Thoracic aorta (tissue), 2 donors: ENCODE measurements around the gene SELENON. TPM values are rescaled to one million over a fixed set of nuclear protein-coding genes. Genes with fewer than 3 reads are reported as not detected.

ENCODE experiments used
- ATAC-seq: fragments of 150-250 bp; one replicate; pipeline ENCODE4 v1.8.0; 2017; ENCODE audit warnings: low read depth; ENCODE audit not compliant: insufficient number of reproducible peaks, low FRiP score
- DNase-seq: peaks from one replicate; pipeline ENCODE4 v3.0.0-alpha.2; 2020; ENCODE audit warnings: low spot score
- H3K27ac ChIP-seq, 2 donors: fragments of 200-600 bp; sonication (generic); 1 replicate in 1 of 2; 2 replicates in 1 of 2; pipeline ENCODE4 v1.5.1; 2016; ENCODE audit warnings: mild to moderate bottlenecking in 2 of 2, moderate library complexity in 2 of 2
- H3K27me3 ChIP-seq: fragments of 200-600 bp; sonication (generic); replicated peaks from 2 replicates; pipeline ENCODE4 v1.6.0; 2016; ENCODE audit warnings: mild to moderate bottlenecking; ENCODE audit not compliant: insufficient read depth
- H3K36me3 ChIP-seq: fragments of 200-600 bp; sonication (generic); one replicate; pipeline ENCODE4 v1.5.1; 2016
- H3K4me1 ChIP-seq, 2 donors: fragments of 200-600 bp; sonication (generic); 1 replicate in 1 of 2; 2 replicates in 1 of 2; pipeline versions ENCODE4 v1.5.1 to v1.6.0; 2016; ENCODE audit warnings: low read depth in 2 of 2, mild to moderate bottlenecking in 1 of 2; ENCODE audit not compliant: control insufficient read depth in 1 of 2
- H3K4me3 ChIP-seq: fragments of 200-600 bp; sonication (generic); 2 replicates; pipeline ENCODE4 v1.5.1; 2016; ENCODE audit warnings: mild to moderate bottlenecking
- H3K9me3 ChIP-seq: fragments of 200-600 bp; sonication (generic); 2 replicates; pipeline ENCODE4 v1.5.1; 2016
- total RNA-seq, 2 donors: library from RNA; depleted of rRNA; stranded (reverse); fragments of >200 nt; gene quantifications; one replicate each; pipeline versions ENCODE4 v1.1.0 to v1.2.3, GENCODE V29; 2016
- TF ChIP-seq, protein P1 (sequence below): fragments of 200-600 bp; sonication (generic); IDR thresholded peaks from one replicate; pipeline ENCODE4 v1.5.1; 2019; ENCODE audit warnings: antibody characterized with exemption

SELENON gene
- total RNA-seq, 2 donors from 2014 or later = 44.1 to 48.6 TPM

GRCh38 chr1:25808481-25809244 lies 8.7 kb downstream of the SELENON start:
- no peak overlapping the region for H3K27ac ChIP-seq
- H3K4me1 ChIP-seq = peaks cover 21 to 41% of the 10 kb centered on the region in 2 donors
- H3K36me3 ChIP-seq = peaks cover 39% of the 10 kb centered on the region
- H3K9me3 ChIP-seq = no peaks in the 10 kb centered on the region
- H3K27me3 ChIP-seq = no peaks in the 10 kb centered on the region
- ATAC-seq (no peak), DNase-seq (no peak)
- TF ChIP-seq, protein P1, sequence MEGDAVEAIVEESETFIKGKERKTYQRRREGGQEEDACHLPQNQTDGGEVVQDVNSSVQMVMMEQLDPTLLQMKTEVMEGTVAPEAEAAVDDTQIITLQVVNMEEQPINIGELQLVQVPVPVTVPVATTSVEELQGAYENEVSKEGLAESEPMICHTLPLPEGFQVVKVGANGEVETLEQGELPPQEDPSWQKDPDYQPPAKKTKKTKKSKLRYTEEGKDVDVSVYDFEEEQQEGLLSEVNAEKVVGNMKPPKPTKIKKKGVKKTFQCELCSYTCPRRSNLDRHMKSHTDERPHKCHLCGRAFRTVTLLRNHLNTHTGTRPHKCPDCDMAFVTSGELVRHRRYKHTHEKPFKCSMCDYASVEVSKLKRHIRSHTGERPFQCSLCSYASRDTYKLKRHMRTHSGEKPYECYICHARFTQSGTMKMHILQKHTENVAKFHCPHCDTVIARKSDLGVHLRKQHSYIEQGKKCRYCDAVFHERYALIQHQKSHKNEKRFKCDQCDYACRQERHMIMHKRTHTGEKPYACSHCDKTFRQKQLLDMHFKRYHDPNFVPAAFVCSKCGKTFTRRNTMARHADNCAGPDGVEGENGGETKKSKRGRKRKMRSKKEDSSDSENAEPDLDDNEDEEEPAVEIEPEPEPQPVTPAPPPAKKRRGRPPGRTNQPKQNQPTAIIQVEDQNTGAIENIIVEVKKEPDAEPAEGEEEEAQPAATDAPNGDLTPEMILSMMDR = no peak
- no peak overlapping the region for H3K4me3 ChIP-seq

GRCh38 chr1:25809283-25809926 lies 9.4 kb downstream of the SELENON start:
- Histone ChIP-seq H3K4me1 (peaks cover 18 to 33% of the 10 kb centered on the region in 2 donors), H3K27ac (no peak overlapping the region), H3K27me3 (no peaks in the 10 kb centered on the region), H3K9me3 (no peaks in the 10 kb centered on the region), H3K36me3 (peaks cover 46% of the 10 kb centered on the region), H3K4me3 (no peak overlapping the region)
- ATAC-seq (no peak), DNase-seq (no peak)
- TF ChIP-seq, protein P1 = no peak

DNA sequence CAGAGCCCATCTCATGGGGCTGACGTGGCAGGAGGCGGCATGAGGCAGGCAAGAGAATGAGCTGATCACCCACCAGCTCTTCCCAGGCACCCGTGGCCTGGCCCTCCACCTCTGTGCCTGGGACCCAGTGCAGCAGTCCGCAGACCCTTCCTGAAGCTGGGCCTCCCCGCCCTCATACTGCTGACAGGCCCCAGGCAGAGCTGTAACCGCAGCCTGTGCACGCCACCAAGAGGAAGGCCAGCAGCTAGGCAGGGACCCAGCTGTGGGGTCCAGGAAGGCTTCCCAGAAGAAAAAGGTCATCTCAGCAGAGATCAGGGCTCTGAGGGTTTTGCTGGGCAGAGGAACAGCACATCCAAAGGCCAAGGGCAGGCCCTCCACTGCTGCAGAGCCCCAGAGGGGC lies 9.9 kb downstream of the SELENON start:
- no peak for DNase-seq
- Histone ChIP-seq H3K4me1 (peaks cover 15 to 28% of the 10 kb centered on the region in 2 donors), H3K27me3 (no peaks in the 10 kb centered on the region), H3K9me3 (no peaks in the 10 kb centered on the region), H3K36me3 (peaks cover 49% of the 10 kb centered on the region), H3K27ac (no peak overlapping the region), H3K4me3 (no peak overlapping the region)
- TF ChIP-seq, protein P1 = no peak
- no peak for ATAC-seq

GRCh38 chr1:25810341-25811299 lies 10.6 kb downstream of the SELENON start:
- no peak for ATAC-seq
- H3K4me3 ChIP-seq = no peak overlapping the region
- H3K27me3 ChIP-seq = no peaks in the 10 kb centered on the region
- H3K4me1 ChIP-seq = peaks cover 9 to 21% of the 10 kb centered on the region in 2 donors
- peaks cover 53% of the 10 kb centered on the region for H3K36me3 ChIP-seq
- TF ChIP-seq, protein P1 = peak; percentile 93
- no peak for DNase-seq
- H3K27ac ChIP-seq = peak overlapping the region in 1 of 2 donors; percentile 18
- H3K9me3 ChIP-seq = no peaks in the 10 kb centered on the region
